ENCODE data around the gene PPM1A. TPM values are rescaled to one million over a fixed set of nuclear protein-coding genes. Genes with fewer than 3 reads are reported as not detected.

Gene PPM1A
- total and polyA plus RNA-seq, 2 experiments from 2014 or later: 29.8 to 34.1 TPM

DNA sequence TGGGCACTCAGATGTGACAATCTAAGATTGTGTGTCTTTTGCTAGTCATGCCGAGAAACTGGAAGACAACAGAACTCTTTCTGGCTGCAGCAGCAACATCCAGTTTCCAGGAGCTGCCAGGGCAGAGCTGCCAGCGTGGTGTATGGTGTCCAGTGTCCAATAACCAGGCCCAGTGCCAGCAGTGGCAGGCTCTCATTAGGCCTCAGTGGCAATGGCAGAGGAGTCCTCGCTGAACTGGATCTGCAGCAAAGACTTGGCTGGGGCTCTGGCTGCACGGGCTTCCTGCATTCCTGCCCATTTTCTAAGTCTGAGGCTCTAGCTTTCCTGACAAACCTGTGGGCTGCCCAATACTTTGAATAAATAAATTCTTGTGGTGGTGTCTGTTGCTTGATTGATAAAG lies 26.2 kb upstream of the PPM1A start (continued):
- TF ChIP-seq, protein P1, sequence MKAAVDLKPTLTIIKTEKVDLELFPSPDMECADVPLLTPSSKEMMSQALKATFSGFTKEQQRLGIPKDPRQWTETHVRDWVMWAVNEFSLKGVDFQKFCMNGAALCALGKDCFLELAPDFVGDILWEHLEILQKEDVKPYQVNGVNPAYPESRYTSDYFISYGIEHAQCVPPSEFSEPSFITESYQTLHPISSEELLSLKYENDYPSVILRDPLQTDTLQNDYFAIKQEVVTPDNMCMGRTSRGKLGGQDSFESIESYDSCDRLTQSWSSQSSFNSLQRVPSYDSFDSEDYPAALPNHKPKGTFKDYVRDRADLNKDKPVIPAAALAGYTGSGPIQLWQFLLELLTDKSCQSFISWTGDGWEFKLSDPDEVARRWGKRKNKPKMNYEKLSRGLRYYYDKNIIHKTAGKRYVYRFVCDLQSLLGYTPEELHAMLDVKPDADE (IDR thresholded peaks at IDR 0.05): no peak
- no peak for TF ChIP-seq ZNF114 (CRISPR knock-in tag; IDR thresholded peaks at IDR 0.05)
- no peak for TF ChIP-seq ZNF331 (CRISPR knock-in tag; IDR thresholded peaks at IDR 0.05; ENCODE audit: low read depth)

DNA sequence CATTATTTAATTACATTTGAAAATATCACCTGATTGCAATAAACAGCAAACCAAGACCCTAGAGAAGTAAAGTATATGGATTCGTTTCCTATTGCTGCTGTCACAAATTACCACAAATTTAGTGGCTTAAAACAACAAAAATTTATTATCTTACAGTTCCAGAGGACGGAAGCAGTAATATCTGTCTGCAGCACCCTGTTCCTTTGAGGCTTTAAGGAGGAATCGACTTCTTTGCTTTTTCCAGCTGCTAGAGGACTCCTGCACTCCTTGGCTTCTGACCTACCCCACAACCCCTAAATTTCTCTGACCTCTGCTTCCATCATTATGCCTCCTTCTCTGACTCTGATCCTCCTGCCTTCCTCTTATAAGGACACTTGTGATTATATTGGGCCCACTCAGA lies 23.8 kb upstream of the PPM1A start:
- H3K4me3 ChIP-seq: no peak overlapping the region
- no peak overlapping the region for H3K4me2 ChIP-seq
- H3K4me1 ChIP-seq (ENCODE audit: insufficient read depth): no peaks in the 10 kb centered on the region
- ATAC-seq: no peak
- no peak for DNase-seq (ENCODE audit: low spot score)
- no peaks in the 10 kb centered on the region for H3K9me3 Mint-ChIP-seq
- H2AFZ ChIP-seq: no peak overlapping the region
- no peaks in the 10 kb centered on the region for H3K27me3 ChIP-seq (ENCODE audit: insufficient read depth)
- H3K79me2 ChIP-seq (replicated peaks; ENCODE audit: insufficient read depth): no peaks in the 10 kb centered on the region
- H3K36me3 ChIP-seq (ENCODE audit: insufficient read depth): no peaks in the 10 kb centered on the region
- H3K36me3 Mint-ChIP-seq (ENCODE audit: low read depth): no peaks in the 10 kb centered on the region
- H3K27ac Mint-ChIP-seq: no peak overlapping the region
- H3K4me1 Mint-ChIP-seq: peaks cover 9% of the 10 kb centered on the region
- no peak overlapping the region for H3K27ac ChIP-seq (ENCODE audit: low read depth)
- peaks cover 7% of the 10 kb centered on the region for H3K9me2 ChIP-seq (ENCODE audit: insufficient read depth)
- no peaks in the 10 kb centered on the region for H3F3A ChIP-seq (replicated peaks; ENCODE audit: low read depth)
- H3K4me3 Mint-ChIP-seq: no peak overlapping the region
- H4K20me1 ChIP-seq (replicated peaks; ENCODE audit: insufficient read depth): no peaks in the 10 kb centered on the region
- no peaks in the 10 kb centered on the region for H3K27me3 Mint-ChIP-seq (ENCODE audit: insufficient read depth, low read depth, poor library complexity)
- no peak for TF ChIP-seq CREB1 (CRISPR knock-in tag; IDR thresholded peaks at IDR 0.05; ENCODE audit: low read depth)
- TF ChIP-seq STAT1 (IDR thresholded peaks at IDR 0.05; ENCODE audit: unreplicated experiment): no peak
- TF ChIP-seq, protein P1 (IDR thresholded peaks at IDR 0.05): no peak
- no peak for TF ChIP-seq ZNF331 (CRISPR knock-in tag; IDR thresholded peaks at IDR 0.05; ENCODE audit: low read depth)
- no peak for TF ChIP-seq ZNF114 (CRISPR knock-in tag; IDR thresholded peaks at IDR 0.05)
- TF ChIP-seq EZH2 (IDR thresholded peaks at IDR 0.05; ENCODE audit: low read depth, unreplicated experiment): no peak
- TF ChIP-seq, protein P2, sequence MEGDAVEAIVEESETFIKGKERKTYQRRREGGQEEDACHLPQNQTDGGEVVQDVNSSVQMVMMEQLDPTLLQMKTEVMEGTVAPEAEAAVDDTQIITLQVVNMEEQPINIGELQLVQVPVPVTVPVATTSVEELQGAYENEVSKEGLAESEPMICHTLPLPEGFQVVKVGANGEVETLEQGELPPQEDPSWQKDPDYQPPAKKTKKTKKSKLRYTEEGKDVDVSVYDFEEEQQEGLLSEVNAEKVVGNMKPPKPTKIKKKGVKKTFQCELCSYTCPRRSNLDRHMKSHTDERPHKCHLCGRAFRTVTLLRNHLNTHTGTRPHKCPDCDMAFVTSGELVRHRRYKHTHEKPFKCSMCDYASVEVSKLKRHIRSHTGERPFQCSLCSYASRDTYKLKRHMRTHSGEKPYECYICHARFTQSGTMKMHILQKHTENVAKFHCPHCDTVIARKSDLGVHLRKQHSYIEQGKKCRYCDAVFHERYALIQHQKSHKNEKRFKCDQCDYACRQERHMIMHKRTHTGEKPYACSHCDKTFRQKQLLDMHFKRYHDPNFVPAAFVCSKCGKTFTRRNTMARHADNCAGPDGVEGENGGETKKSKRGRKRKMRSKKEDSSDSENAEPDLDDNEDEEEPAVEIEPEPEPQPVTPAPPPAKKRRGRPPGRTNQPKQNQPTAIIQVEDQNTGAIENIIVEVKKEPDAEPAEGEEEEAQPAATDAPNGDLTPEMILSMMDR (conservative IDR thresholded peaks at IDR 0.05; ENCODE audit: low read depth in 2 of 2): no peak
- TF ChIP-seq, protein P3, sequence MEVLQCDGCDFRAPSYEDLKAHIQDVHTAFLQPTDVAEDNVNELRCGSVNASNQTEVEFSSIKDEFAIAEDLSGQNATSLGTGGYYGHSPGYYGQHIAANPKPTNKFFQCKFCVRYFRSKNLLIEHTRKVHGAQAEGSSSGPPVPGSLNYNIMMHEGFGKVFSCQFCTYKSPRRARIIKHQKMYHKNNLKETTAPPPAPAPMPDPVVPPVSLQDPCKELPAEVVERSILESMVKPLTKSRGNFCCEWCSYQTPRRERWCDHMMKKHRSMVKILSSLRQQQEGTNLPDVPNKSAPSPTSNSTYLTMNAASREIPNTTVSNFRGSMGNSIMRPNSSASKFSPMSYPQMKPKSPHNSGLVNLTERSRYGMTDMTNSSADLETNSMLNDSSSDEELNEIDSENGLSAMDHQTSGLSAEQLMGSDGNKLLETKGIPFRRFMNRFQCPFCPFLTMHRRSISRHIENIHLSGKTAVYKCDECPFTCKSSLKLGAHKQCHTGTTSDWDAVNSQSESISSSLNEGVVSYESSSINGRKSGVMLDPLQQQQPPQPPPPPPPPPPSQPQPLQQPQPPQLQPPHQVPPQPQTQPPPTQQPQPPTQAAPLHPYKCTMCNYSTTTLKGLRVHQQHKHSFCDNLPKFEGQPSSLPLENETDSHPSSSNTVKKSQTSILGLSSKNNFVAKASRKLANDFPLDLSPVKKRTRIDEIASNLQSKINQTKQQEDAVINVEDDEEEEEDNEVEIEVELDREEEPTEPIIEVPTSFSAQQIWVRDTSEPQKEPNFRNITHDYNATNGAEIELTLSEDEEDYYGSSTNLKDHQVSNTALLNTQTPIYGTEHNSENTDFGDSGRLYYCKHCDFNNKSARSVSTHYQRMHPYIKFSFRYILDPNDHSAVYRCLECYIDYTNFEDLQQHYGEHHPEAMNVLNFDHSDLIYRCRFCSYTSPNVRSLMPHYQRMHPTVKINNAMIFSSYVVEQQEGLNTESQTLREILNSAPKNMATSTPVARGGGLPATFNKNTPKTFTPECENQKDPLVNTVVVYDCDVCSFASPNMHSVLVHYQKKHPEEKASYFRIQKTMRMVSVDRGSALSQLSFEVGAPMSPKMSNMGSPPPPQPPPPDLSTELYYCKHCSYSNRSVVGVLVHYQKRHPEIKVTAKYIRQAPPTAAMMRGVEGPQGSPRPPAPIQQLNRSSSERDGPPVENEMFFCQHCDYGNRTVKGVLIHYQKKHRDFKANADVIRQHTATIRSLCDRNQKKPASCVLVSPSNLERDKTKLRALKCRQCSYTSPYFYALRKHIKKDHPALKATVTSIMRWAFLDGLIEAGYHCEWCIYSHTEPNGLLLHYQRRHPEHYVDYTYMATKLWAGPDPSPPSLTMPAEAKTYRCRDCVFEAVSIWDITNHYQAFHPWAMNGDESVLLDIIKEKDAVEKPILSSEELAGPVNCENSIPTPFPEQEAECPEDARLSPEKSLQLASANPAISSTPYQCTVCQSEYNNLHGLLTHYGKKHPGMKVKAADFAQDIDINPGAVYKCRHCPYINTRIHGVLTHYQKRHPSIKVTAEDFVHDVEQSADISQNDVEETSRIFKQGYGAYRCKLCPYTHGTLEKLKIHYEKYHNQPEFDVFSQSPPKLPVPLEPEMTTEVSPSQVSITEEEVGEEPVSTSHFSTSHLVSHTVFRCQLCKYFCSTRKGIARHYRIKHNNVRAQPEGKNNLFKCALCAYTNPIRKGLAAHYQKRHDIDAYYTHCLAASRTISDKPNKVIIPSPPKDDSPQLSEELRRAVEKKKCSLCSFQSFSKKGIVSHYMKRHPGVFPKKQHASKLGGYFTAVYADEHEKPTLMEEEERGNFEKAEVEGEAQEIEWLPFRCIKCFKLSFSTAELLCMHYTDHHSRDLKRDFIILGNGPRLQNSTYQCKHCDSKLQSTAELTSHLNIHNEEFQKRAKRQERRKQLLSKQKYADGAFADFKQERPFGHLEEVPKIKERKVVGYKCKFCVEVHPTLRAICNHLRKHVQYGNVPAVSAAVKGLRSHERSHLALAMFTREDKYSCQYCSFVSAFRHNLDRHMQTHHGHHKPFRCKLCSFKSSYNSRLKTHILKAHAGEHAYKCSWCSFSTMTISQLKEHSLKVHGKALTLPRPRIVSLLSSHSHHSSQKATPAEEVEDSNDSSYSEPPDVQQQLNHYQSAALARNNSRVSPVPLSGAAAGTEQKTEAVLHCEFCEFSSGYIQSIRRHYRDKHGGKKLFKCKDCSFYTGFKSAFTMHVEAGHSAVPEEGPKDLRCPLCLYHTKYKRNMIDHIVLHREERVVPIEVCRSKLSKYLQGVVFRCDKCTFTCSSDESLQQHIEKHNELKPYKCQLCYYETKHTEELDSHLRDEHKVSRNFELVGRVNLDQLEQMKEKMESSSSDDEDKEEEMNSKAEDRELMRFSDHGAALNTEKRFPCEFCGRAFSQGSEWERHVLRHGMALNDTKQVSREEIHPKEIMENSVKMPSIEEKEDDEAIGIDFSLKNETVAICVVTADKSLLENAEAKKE (CRISPR knock-in tag; IDR thresholded peaks at IDR 0.05): no peak
- no peak for TF ChIP-seq JUNB (IDR thresholded peaks at IDR 0.05; ENCODE audit: unreplicated experiment)
- TF ChIP-seq POLR2AphosphoS5 (IDR thresholded peaks at IDR 0.05; ENCODE audit: low read depth): no peak
- no peak for TF ChIP-seq NANOG (IDR thresholded peaks at IDR 0.05; ENCODE audit: borderline replicate concordance)
- TF ChIP-seq, protein P4, sequence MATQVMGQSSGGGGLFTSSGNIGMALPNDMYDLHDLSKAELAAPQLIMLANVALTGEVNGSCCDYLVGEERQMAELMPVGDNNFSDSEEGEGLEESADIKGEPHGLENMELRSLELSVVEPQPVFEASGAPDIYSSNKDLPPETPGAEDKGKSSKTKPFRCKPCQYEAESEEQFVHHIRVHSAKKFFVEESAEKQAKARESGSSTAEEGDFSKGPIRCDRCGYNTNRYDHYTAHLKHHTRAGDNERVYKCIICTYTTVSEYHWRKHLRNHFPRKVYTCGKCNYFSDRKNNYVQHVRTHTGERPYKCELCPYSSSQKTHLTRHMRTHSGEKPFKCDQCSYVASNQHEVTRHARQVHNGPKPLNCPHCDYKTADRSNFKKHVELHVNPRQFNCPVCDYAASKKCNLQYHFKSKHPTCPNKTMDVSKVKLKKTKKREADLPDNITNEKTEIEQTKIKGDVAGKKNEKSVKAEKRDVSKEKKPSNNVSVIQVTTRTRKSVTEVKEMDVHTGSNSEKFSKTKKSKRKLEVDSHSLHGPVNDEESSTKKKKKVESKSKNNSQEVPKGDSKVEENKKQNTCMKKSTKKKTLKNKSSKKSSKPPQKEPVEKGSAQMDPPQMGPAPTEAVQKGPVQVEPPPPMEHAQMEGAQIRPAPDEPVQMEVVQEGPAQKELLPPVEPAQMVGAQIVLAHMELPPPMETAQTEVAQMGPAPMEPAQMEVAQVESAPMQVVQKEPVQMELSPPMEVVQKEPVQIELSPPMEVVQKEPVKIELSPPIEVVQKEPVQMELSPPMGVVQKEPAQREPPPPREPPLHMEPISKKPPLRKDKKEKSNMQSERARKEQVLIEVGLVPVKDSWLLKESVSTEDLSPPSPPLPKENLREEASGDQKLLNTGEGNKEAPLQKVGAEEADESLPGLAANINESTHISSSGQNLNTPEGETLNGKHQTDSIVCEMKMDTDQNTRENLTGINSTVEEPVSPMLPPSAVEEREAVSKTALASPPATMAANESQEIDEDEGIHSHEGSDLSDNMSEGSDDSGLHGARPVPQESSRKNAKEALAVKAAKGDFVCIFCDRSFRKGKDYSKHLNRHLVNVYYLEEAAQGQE (IDR thresholded peaks at IDR 0.05; ENCODE audit: unreplicated experiment): no peak

Data from GM23338 (cell line).